GM12873 (cell line): Measurements from ENCODE around the gene HIPK2.

ENCODE experiments used
- CTCF ChIP-seq: IDR thresholded peaks from 2 replicates; pipeline ENCODE4 v1.5.1; 2012; ENCODE audit warnings: low read depth, mild to moderate bottlenecking, moderate library complexity, low read length, control low read depth; ENCODE audit not compliant: insufficient read depth; ENCODE audit errors: missing control alignments

HIPK2 gene

DNA sequence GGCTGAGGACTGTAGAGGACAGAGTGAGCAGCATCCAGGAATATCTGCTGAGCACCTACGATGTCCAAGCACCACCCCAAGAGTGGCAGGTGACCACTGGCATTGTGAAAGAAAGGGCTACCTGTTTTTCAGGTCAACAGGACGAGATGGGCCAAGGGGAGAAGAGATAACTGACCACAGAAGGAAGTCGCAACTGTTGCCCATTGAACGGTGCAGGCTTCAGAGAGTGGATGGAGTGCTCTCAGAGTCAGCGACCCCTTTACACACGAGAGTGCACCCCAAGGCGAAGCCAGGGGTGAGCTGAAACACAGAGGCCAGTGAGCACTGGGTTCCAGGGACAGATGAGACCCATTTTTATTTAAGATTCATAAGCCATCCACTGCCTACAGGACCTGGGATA is 42.3 kb downstream of the HIPK2 start:
- no peak for TF ChIP-seq CTCF

DNA sequence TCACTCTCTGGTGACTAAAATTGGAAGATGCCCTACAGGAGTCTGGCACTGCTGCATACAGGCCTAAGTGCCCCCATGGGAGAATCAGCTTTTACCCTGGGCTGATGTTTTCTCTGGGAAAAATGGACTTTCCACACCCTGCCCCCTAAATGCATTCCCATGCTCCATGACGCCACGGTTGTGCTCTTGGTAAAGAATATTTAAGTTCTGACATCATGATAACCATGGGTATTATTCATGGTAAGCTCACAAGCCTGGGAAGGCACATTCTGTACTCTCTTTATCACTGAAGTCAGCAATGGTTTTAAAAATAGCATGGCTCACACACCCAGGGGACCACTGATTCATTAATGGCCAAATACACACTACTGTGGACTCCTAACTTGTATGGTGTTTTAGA is 43.4 kb downstream of the HIPK2 start:
- TF ChIP-seq CTCF, result no peak

DNA sequence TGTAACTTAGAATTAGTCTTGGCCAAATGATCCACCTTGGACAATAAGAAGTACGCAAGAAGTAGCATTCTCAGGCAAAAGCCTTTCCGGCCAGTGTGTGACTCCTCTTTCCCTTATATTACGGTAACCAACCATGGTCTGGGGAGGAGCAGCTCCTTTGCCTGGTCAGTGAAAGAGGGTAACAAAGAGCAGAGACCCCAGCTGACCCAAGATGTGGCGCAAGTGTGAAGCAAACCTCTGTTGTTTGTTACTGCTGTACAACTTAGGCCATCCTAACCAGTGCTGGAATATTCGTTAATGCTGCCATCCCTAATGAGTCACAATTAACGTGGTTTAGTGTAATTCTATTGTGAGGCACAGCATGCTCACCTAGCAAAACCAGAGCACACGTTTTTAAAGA is 44.0 kb downstream of the HIPK2 start:
- TF ChIP-seq CTCF, result no peak

DNA sequence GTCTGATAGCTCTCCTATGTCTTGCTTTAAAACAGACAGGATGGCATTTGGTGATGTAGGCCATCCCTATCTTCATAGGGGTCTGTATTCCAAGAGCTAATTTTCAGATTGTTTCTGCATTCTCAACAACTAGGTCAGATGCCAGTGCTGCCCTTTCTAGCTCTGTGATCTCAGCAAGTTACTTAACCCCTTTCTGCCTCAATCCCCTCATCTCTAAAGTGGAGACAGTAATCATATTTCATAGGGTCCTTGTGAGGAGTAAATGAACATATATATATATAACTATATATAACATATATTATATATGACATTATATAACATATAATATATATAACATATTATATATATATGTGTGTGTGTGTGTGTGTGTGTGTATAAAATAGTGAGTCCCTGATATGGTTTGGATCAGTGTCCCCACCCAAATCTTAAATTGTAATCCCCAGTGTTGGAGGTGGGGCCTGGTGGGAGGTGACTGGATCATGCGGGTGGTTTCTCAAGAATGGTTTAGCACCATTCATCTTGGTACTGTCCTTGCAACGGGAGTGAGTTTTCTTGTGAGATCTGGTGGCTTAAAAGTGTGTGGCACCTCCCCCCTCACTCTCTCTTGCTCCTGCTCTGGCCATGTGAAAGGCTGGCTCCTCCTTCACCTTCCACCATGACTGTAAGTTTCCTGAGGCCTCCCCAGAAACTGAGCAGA is 45.2 kb downstream of the HIPK2 start:
- no peak for TF ChIP-seq CTCF

- no peak for TF ChIP-seq CTCF
Measured at GRCh38 chr7:139731802-139732470, 45.9 kb downstream of the HIPK2 start.

- no peak for TF ChIP-seq CTCF
Measured at GRCh38 chr7:139730746-139731612, 46.8 kb downstream of the HIPK2 start.

DNA sequence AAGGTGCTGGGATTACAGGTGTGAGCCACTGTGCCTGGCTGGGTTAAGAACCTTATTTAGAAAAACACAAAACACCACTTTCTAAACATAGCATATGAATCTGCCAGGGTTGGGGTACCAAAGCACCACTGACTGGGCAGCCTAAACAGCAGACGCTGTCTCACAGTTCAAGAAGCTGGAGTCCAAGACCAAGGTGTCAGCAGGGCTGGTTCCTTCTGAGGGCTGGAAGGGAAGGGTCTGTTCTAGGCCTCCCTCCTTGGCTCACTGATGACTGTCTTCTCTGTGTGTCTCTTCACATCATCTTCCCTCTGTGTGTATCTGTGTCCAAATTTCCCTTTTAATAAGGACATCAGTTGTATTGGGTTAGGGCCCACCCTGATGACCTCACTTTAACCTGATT is 49.6 kb downstream of the HIPK2 start:
- TF ChIP-seq CTCF, result no peak
